ENCODE measurements around the gene TGFBR1.

DNA sequence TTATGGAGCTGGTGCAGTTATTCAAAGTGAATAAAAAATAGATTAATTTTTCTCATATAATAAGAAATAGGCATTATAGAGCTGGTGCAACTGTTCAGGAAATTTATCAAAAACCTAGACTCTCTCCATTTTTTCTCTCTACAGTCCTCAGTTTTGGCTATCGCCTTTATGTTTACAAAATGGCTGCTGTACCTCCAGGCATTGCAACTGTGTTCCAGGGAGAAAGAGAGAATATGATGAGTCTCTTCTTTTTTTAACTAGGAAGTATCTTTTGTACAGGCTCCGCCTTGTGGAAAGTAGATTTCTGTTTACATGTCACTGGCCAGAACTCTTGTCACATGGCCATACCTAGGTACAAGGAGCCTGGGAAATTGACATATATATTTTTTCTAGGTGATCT, 3.1 kb upstream of the TGFBR1 start:
- TF ChIP-seq POLR2A (IDR thresholded peaks at IDR 0.05): no peak
- TF ChIP-seq, protein P1, sequence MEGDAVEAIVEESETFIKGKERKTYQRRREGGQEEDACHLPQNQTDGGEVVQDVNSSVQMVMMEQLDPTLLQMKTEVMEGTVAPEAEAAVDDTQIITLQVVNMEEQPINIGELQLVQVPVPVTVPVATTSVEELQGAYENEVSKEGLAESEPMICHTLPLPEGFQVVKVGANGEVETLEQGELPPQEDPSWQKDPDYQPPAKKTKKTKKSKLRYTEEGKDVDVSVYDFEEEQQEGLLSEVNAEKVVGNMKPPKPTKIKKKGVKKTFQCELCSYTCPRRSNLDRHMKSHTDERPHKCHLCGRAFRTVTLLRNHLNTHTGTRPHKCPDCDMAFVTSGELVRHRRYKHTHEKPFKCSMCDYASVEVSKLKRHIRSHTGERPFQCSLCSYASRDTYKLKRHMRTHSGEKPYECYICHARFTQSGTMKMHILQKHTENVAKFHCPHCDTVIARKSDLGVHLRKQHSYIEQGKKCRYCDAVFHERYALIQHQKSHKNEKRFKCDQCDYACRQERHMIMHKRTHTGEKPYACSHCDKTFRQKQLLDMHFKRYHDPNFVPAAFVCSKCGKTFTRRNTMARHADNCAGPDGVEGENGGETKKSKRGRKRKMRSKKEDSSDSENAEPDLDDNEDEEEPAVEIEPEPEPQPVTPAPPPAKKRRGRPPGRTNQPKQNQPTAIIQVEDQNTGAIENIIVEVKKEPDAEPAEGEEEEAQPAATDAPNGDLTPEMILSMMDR (IDR thresholded peaks at IDR 0.05): no peak
- no peak for TF ChIP-seq POLR2AphosphoS5 (IDR thresholded peaks at IDR 0.05)
- no peak for TF ChIP-seq EP300 (IDR thresholded peaks at IDR 0.05; ENCODE audit: low read depth)
